ENCODE measurements around the gene DOK6. TPM values are rescaled to one million over a fixed set of nuclear protein-coding genes. Genes with fewer than 3 reads are reported as not detected.

DOK6 gene
- total RNA-seq, 1 donor from 2014 or later, result 9.6 TPM

GRCh38 chr18:69539404-69539803, 138.7 kb downstream of the DOK6 start:
- no peak for DNase-seq (ENCODE audit: low spot score)

- no peak for DNase-seq (ENCODE audit: low spot score)
These were observed 155.5 kb downstream of the DOK6 start for GRCh38 chr18:69556228-69556627.

DNA sequence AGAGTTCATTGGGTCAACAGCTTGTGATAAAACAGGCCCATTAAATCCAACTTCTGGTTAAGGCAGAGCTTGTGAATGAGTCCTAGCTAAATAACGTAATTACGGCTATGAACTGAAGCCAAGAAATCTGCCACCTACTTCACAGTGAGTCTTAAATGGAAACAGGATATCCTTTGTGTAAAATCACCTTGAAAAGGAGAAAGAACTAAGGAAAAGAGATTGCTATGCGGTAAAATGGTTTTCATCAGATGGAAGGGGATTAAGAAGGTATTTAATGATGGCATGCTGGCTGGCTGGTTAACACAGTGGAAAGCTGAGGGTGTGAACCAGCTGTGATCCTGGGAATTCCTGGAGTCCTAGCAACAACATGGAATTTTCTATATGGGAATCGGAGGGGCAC, 156.6 kb downstream of the DOK6 start:
- DNase-seq (ENCODE audit: low spot score), result no peak

GRCh38 chr18:69558052-69558451, 157.4 kb downstream of the DOK6 start:
- DNase-seq (ENCODE audit: low spot score), result no peak

DNA sequence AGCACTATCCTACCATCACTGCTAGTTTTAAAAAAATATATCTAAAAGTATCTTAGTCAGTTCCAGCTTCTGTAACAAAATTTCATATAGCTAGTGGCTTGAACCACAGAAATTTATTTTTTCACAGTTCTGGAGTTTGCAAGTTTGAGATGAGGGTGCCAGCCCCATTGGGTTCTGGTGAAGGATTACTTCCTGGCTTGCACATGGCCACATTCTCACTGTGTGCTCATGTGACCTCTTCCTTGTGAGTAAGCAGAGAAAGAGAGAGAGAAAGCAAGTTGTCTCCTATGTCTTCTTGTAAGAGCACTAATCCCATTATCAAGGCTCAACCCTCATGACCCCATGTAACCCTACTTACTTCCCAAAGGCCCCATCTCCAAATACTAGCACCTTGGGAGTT, 158.9 kb downstream of the DOK6 start:
- no peak for DNase-seq (ENCODE audit: low spot score)

- no peak for DNase-seq (ENCODE audit: low spot score)
These were observed 163.9 kb downstream of the DOK6 start for GRCh38 chr18:69564602-69565001.

DNA sequence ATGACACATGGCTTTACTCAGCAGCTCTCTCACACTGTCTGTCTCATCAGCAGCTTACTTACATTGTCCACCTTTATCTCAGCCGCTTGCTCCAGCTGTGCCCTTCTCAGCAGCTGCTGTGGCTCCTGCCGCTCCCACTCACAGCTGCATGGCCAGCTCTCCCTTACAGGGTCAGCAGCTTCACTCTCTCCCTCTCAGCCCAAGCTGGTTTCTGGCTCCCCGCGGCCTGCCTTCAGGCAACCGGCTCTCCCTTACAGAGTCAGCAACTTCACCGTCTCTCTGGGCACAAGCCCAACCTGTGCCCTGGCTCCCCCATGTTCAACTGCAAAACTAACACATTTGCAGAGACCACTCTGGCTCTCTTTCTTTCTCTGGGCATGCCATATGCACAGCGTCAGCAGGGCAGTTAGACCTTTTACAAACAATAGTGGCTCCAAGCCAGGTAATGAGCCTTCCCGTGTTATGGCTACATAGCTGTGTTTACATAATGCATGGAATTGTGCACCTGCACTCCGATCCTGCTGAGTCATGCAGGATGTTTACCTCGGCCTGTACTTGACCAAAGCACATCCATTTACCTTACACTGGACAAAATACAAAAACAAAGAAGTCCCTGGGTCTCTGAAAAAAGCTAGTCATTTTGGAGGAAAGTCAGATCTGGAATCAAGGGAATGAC, 167.3 kb downstream of the DOK6 start:
- DNase-seq (ENCODE audit: low spot score), result no peak

GRCh38 chr18:69569133-69569532, 168.4 kb downstream of the DOK6 start:
- no peak for DNase-seq (ENCODE audit: low spot score)

DNA sequence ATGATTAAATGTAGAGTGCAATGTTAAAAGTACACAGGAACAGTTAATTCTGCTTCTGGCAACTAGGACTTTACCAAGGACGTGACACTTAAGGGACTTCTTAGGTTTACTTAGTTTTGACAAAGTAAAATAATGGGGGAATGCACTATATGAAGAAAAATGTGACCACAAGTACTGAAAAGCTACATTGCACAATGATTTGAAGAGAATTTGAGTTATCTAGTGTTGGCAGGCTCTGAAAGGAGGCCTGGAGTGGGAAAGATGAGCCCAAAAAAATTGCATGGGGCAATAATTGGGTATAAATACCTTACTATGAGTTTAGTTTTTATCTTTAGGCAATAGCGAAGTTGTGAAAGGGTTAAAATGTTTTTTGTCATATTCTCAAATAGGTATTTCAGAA, 173.7 kb downstream of the DOK6 start:
- no peak for DNase-seq (ENCODE audit: low spot score)

GRCh38 chr18:69580107-69580506, 179.4 kb downstream of the DOK6 start:
- DNase-seq (ENCODE audit: low spot score), result no peak

- DNase-seq (ENCODE audit: low spot score), result no peak
These were observed 183.7 kb downstream of the DOK6 start for GRCh38 chr18:69584429-69584828.

DNA sequence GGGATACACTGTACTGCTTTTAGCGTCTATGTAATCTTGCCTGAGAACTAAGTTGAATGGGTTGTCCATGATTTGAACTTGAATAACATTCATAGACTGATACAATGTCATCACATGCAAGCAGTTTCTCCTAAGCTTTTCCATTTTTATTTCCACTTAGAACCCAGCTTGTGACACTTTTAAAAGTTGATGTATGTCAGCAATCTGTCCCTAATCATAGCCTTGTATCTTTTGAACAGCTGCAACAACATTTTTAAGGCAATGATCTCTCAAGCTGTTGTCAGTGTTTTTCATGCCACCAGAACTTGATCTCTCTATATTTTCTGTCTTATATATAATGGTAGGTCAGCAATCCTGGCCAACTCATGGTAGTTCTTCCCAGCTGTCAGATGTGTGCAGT, 185.0 kb downstream of the DOK6 start:
- no peak for DNase-seq (ENCODE audit: low spot score)

GRCh38 chr18:69586537-69586936, 185.8 kb downstream of the DOK6 start:
- no peak for DNase-seq (ENCODE audit: low spot score)

- no peak for DNase-seq (ENCODE audit: low spot score)
These were observed 187.6 kb downstream of the DOK6 start for GRCh38 chr18:69588301-69588700.

DNA sequence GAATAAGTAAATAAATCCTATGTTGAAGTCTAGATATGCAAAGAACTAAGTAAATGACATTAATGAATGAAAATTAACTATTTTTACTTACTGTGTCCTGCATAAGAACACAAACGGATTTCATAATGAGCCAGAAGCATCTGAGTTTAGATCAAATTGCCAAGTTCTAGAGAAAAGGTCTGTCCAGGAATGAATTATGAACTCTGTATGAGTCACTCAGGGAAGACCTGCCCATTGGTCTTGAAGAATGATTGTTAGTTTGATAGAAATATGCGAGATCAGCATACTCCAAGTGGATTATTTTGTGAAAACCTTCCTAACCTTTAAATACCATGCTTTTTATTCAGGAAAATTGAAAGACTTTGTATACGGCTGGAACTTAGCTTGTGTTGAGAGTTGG, 189.5 kb downstream of the DOK6 start:
- no peak for DNase-seq (ENCODE audit: low spot score)

DNA sequence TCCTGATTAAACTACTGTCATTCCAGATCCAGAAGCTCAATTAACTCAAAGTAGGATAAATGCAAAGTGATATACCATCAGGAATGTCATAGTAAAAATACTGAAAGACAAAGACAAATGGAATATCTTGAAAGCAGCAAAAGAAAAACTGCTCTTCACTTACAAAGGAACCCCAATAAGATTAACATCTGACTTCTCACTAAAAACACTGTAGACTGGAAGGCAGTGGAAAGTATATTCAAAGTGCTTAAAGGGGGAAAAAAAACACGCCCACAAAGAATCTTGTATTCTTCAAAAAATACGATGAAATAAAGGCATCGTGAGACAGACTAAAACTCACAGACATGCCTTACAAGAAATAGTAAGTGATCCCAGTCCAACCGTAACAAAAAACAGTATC, 195.7 kb downstream of the DOK6 start:
- no peak for DNase-seq (ENCODE audit: low spot score)

- DNase-seq (ENCODE audit: low spot score), result no peak
These were observed 196.9 kb downstream of the DOK6 start for GRCh38 chr18:69597561-69597960.

DNA sequence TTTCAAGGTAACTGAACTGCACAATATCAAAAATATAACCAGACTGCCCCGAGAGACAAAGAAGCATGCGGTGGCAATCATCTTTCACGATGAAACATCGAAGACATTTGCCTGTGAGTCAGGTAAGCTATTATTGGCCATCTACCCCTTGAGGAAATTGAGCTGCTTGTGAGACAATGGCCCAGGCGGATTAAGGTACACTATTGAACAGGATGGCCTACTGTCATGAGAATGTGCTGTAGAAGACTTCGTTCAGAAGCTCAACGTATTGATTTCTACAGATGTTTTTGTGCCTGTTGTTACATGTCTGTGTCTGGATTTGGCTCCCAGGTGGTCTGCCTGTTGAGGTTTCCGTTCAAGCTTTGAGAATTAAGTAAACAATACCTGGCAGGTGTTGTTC, 198.7 kb downstream of the DOK6 start:
- no peak for DNase-seq (ENCODE audit: low spot score)

DNA sequence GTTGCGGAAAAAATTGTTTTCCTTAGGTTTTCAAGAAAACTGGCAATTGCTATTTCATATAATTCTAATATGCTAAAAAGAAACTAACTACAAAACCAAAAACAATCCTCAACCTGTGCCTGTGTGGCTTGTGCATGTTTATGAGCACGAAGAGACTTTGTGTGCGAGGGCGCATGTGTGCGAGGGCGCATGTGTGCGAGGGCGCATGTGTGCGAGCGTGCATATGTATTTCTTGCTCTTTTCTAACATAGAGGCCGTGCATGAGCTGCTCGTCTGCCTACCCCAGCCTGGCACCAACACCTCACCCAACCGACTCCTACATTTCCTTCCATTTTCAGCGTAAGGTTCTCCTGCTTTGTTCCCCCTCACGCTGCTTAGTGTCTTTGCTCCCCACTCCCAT, 211.6 kb downstream of the DOK6 start:
- no peak for DNase-seq (ENCODE audit: low spot score)

DNA sequence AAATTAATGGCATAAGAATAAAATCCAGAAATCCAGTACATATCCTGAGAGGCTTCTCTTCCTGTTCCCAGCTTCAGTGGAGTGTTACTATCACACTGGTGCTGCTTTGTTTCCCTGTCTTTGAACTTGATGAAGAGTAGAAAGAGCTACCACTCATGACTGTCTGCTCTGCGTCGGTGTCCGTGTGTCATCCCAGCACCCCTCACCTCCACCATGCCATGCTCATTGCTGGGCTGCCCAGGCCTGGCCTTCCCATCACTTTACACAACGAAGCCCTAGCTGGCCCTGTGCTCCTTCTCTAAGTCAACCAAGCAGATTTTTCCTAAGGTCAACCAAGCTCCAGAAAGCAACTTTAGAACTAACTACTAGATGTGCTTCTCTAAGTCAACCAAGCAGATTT, 215.4 kb downstream of the DOK6 start:
- DNase-seq (ENCODE audit: low spot score), result no peak

- no peak for DNase-seq (ENCODE audit: low spot score)
These were observed 216.7 kb downstream of the DOK6 start for GRCh38 chr18:69617408-69617807.

GRCh38 chr18:69617888-69618287, 217.2 kb downstream of the DOK6 start:
- no peak for DNase-seq (ENCODE audit: low spot score)

DNA sequence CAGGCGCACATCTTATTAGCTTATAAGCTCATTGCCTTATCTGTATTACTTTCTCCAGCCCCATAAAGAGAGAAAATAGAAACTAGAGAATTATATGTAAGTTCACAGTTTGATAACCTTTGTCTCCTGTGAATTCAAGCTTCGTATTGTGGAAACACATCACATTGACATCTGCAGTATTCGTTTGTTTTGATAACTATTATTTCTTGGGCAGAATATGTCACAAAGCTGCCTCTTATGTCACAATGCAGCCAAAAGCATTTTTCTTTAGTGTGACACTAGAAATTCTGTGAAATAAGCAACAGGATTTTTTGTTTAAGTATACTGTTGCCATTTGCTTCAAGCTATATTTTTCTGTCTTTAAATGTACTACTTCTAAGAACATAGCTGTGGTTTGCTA, 221.5 kb downstream of the DOK6 start:
- no peak for DNase-seq (ENCODE audit: low spot score)

GRCh38 chr18:69622961-69623360, 222.3 kb downstream of the DOK6 start:
- no peak for DNase-seq (ENCODE audit: low spot score)
